HFFc6 (cell line): ENCODE data around the gene TBK1. TPM values are rescaled to one million over a fixed set of nuclear protein-coding genes. Genes with fewer than 3 reads are reported as not detected.

Experiments used
- DNase-seq: peaks from one replicate; pipeline ENCODE4 v3.0.0-alpha.2; 2018
- H3K27ac Mint-ChIP-seq: 2 replicates; pipeline ENCODE4 v1.8.0; 2020; ENCODE audit warnings: mild to moderate bottlenecking, mixed read lengths
- H3K27me3 Mint-ChIP-seq: 2 replicates; pipeline ENCODE4 v1.8.0; 2021; ENCODE audit warnings: mild to moderate bottlenecking, moderate library complexity, mixed read lengths; ENCODE audit not compliant: insufficient read depth
- H3K36me3 Mint-ChIP-seq: 2 replicates; pipeline ENCODE4 v1.8.0; 2021; ENCODE audit warnings: low read depth, mixed read lengths
- H3K4me1 Mint-ChIP-seq: 2 replicates; pipeline ENCODE4 v1.8.0; 2020; ENCODE audit warnings: low read depth, mixed read lengths
- H3K4me3 Mint-ChIP-seq: 2 replicates; pipeline ENCODE4 v1.8.0; 2020; ENCODE audit warnings: mild to moderate bottlenecking, moderate library complexity, mixed read lengths
- H3K9me3 Mint-ChIP-seq: 2 replicates; pipeline ENCODE4 v1.8.0; 2020; ENCODE audit warnings: mild to moderate bottlenecking, mixed read lengths
- total RNA-seq, 6 experiments: library from RNA; stranded (reverse); fragmentation: NEBNext Ultra II Directional; extraction: Animal tissue kit (Norgen Biotek cat#: 25700); gene quantifications; 2 replicates in 1 of 6; 3 replicates in 5 of 6; pipeline ENCODE4 v1.2.3, GENCODE V29; 2021
- TF ChIP-seq, protein P1 (sequence below): fragments of 200-600 bp; sonication (generic); IDR thresholded peaks from 2 replicates; pipeline ENCODE4 v1.5.0; 2021; ENCODE audit warnings: antibody characterized with exemption, mild to moderate bottlenecking

The TBK1 gene
- total RNA-seq, 6 experiments from 2014 or later = 20.2 to 23.8 (median 21.0) TPM

DNA sequence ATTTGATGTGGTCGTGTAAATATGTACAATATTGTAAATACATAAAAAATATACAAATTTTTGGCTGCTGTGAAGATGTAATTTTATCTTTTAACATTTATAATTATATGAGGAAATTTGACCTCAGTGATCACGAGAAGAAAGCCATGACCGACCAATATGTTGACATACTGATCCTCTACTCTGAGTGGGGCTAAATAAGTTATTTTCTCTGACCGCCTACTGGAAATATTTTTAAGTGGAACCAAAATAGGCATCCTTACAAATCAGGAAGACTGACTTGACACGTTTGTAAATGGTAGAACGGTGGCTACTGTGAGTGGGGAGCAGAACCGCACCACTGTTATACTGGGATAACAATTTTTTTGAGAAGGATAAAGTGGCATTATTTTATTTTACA lies 49.6 kb downstream of the TBK1 start:
- H3K4me1 Mint-ChIP-seq = peaks cover 7% of the 10 kb centered on the region
- no peaks in the 10 kb centered on the region for H3K27me3 Mint-ChIP-seq
- TF ChIP-seq, protein P1, sequence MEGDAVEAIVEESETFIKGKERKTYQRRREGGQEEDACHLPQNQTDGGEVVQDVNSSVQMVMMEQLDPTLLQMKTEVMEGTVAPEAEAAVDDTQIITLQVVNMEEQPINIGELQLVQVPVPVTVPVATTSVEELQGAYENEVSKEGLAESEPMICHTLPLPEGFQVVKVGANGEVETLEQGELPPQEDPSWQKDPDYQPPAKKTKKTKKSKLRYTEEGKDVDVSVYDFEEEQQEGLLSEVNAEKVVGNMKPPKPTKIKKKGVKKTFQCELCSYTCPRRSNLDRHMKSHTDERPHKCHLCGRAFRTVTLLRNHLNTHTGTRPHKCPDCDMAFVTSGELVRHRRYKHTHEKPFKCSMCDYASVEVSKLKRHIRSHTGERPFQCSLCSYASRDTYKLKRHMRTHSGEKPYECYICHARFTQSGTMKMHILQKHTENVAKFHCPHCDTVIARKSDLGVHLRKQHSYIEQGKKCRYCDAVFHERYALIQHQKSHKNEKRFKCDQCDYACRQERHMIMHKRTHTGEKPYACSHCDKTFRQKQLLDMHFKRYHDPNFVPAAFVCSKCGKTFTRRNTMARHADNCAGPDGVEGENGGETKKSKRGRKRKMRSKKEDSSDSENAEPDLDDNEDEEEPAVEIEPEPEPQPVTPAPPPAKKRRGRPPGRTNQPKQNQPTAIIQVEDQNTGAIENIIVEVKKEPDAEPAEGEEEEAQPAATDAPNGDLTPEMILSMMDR = no peak

DNA sequence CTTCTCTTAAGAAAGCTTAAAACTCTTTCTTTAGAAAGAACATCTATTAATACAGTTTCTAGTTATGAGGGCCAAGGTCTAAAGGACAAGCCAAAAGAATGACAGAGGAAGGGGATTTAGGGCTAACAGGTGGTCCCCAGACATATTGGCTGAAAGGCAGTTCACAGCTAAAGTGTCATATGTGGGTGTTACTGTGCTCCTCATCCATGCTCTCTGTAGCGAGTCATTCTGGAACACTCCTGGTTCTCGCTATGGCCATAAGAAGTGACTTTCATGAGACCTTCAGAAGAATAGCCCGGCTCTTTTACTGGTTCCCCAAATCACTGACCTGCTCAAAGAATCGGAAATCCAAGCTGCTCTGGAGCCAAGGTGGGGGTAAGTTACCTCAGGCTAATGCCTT lies 55.0 kb downstream of the TBK1 start:
- Mint-ChIP-seq H3K27ac (no peak overlapping the region), H3K4me1 (no peaks in the 10 kb centered on the region), H3K36me3 (no peaks in the 10 kb centered on the region; the same call in 1 of the 2 replicates), H3K4me3 (no peak overlapping the region), H3K9me3 (no peaks in the 10 kb centered on the region), H3K27me3 (no peaks in the 10 kb centered on the region)
- DNase-seq = no peak
- TF ChIP-seq, protein P1 = no peak

More for the DNA sequence above, 49.6 kb downstream of the TBK1 start:
- Mint-ChIP-seq H3K36me3 (peaks cover 5% of the 10 kb centered on the region), H3K4me3 (no peak overlapping the region), H3K27ac (no peak overlapping the region), H3K9me3 (no peaks in the 10 kb centered on the region)
- no peak for DNase-seq

- Mint-ChIP-seq H3K27ac (no peak overlapping the region), H3K27me3 (no peaks in the 10 kb centered on the region), H3K4me1 (no peaks in the 10 kb centered on the region), H3K9me3 (no peaks in the 10 kb centered on the region), H3K36me3 (no peaks in the 10 kb centered on the region), H3K4me3 (no peak overlapping the region)
- TF ChIP-seq, protein P1 = no peak
- DNase-seq = no peak
Observed at GRCh38 chr12:64510667-64511066, 58.7 kb downstream of the TBK1 start.

- DNase-seq = no peak
- no peaks in the 10 kb centered on the region for H3K36me3 Mint-ChIP-seq
- no peak overlapping the region for H3K27ac Mint-ChIP-seq
- peaks cover 21% of the 10 kb centered on the region for H3K4me1 Mint-ChIP-seq
- no peak overlapping the region for H3K4me3 Mint-ChIP-seq
- H3K9me3 Mint-ChIP-seq = no peaks in the 10 kb centered on the region
- TF ChIP-seq, protein P1 = no peak
- no peaks in the 10 kb centered on the region for H3K27me3 Mint-ChIP-seq
Observed at GRCh38 chr12:64518396-64518795, 66.5 kb downstream of the TBK1 start.

DNA sequence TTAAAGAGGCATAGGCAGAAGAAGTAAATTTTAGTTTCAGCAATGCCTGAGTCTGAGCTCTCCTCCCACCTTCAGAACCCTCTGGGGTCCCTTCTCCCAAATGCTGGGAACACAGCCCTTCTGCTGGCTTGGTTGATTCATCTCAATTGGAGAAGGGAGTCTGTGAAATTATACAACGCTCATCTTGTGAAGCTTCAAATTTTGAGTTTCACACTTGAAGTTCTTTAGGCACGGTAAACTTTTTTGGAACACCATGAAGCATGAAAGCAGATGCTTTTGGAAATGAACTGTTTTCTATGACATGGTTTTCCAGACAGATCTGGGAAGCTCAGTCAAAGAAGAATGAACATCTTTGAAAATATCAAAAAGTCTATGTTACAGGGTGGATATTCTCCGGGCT lies 69.9 kb downstream of the TBK1 start:
- peaks cover 33% of the 10 kb centered on the region for H3K4me1 Mint-ChIP-seq
- no peaks in the 10 kb centered on the region for H3K9me3 Mint-ChIP-seq
- H3K36me3 Mint-ChIP-seq = no peaks in the 10 kb centered on the region; the same call in 1 of the 2 replicates
- no peaks in the 10 kb centered on the region for H3K27me3 Mint-ChIP-seq
- TF ChIP-seq, protein P1 = no peak
- no peak for DNase-seq
- H3K27ac Mint-ChIP-seq = peak overlapping the region; percentile 80
- peak overlapping the region; percentile 61; the same call in 1 of the 2 replicates for H3K4me3 Mint-ChIP-seq

- peaks cover 33% of the 10 kb centered on the region for H3K4me1 Mint-ChIP-seq
- no peaks in the 10 kb centered on the region for H3K9me3 Mint-ChIP-seq
- peak; percentile 13 for DNase-seq
- peak overlapping the region; percentile 61 for H3K4me3 Mint-ChIP-seq
- H3K27me3 Mint-ChIP-seq = peaks cover 3% of the 10 kb centered on the region; the same call in 1 of the 2 replicates
- H3K27ac Mint-ChIP-seq = peak overlapping the region; percentile 80
- no peaks in the 10 kb centered on the region; the same call in 1 of the 2 replicates for H3K36me3 Mint-ChIP-seq
- TF ChIP-seq, protein P1 = no peak
Observed at GRCh38 chr12:64522316-64522715, 70.4 kb downstream of the TBK1 start.
